GM19467 (cell line): ENCODE measurements around the gene VGLL4.

Source experiments
- ATAC-seq: cut with Tn5 transposase; IDR thresholded peaks from one replicate; pipeline ENCODE4 v1.9.1; 2021; ENCODE audit warnings: mild to moderate bottlenecking, moderate library complexity; ENCODE audit not compliant: unreplicated experiment

Gene VGLL4

DNA sequence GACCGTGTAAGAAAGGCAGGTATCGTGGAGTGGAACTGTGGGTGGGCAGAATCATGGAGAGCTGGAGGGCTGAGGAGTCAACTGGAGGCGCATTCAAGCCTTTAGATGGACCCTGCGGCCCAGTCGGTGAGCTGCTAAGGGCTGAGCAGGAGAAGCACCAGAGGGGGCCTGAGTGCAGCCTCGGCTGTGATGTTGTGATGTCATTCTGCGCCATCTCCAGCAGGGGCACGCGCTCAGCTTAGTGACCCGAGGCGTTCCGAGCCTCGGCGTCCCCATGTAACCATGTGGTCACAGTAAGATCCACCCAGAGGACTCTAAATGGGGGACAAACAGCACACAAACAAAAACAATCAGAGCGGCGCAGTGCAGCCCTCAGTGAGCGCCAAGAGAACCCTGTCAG, 76.8 kb downstream of the VGLL4 start:
- no peak for ATAC-seq

- ATAC-seq = no peak
Measured at GRCh38 chr3:11566478-11566877, 77.2 kb downstream of the VGLL4 start.

GRCh38 chr3:11565932-11566331, 77.8 kb downstream of the VGLL4 start:
- no peak for ATAC-seq

DNA sequence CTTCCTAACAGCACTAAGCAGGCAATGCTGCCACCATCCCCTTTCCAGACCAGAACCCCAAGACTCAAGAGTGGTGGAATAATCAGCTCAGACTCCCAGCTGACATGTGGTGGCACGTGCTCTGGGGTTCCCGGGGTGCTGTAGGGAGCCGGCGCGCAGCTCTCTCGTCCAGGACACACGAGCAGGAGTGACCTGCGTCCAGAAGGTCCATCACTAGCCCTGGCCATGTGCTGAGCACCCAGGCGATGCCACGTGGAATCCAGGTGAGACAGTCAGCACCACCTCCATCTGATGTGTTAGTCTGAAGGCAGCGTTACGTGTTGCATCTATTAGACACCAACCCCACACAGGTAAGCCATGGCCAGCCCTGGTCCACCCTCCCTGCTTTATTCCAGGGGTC, 78.2 kb downstream of the VGLL4 start:
- ATAC-seq = no peak

DNA sequence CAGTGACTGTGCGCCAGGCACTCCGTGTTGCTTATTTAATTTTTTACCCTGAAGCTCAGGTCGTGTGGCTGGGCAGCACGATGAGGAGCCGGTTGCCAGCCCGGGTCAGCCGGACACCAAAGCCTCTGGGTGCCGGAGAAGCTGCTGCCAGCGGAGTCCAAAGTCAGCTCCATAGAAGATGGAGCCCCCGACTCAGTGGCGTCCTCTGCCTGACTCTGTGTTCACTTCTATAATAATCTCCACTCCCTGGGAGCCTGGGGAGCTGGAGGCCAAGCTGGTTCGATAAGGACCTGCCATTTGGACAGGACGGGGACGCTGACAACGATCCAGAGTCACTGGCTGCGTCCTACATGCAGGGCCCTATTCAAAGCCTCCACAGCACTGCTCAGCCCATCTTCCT, 78.6 kb downstream of the VGLL4 start:
- ATAC-seq = no peak

DNA sequence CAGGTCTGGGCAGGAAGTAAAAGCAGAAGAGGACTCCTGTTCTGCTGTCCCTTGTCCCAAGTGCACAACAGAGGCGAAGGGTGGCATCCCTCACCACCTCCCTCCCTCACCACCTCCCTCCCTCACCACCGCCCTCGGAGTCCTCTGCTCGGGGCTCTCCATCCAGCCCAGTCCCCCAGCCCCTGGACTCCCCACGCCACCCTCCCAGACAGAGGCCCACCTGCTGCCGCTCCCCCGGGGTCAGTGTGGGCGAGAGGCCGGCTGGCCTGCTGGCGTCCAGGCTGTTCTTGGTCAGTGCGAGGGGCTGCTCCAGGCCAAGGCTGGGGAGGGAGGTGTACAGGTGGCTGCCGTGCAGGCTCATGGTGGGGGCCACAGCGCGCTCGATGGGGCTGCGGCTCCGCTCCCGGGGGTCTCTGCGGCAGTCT, 79.1 kb downstream of the VGLL4 start:
- ATAC-seq = no peak

DNA sequence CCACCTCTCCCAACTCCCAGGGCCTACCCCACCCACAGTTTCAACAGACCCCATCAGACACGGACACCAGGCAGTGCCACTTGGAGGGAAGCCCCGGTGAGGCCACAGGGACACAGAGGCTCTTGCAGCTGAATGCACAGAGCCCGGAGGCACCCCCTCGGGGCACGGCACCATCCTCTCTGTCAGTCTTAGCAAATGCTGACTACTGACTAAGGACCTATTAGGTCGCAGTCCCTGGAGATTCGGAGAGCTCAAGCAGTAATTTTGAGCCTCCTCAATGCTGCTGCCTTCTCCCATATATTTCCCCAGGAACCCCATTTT, 79.9 kb downstream of the VGLL4 start:
- no peak for ATAC-seq

DNA sequence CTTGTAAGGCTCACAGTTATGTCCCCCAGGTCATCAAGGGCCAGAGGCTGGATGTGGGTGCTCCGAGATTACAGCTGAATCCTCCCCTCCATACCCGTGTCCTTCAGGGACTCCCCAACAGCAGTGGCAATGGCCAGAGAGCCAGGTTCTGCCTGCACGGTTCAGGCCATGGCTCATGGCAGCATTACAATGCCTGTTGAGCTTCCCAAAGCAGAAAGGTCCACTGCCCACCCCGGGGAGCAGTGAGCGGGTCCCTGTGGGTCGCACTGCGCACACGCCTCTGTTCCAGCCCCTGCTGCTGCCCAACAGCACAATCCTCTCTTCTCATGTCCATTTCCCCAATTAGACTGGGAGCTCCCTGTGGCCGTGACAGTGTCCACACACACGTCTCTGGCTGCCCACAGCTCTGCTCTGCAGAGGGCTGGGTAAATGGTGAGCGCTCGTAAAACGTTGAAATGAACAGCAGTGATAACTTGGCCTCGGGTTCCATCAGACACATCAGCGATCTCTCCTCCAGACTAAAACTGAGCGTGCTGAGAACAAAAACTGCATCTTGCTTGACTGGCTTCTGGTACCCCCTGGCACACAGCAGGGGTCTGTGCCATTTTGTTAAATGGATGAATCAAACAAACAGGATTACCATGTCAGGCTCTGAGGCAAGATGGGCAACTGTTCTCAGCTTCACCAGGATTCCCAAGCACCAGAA, 80.4 kb downstream of the VGLL4 start:
- no peak for ATAC-seq

- no peak for ATAC-seq
Measured at GRCh38 chr3:11562277-11562881, 81.3 kb downstream of the VGLL4 start.

DNA sequence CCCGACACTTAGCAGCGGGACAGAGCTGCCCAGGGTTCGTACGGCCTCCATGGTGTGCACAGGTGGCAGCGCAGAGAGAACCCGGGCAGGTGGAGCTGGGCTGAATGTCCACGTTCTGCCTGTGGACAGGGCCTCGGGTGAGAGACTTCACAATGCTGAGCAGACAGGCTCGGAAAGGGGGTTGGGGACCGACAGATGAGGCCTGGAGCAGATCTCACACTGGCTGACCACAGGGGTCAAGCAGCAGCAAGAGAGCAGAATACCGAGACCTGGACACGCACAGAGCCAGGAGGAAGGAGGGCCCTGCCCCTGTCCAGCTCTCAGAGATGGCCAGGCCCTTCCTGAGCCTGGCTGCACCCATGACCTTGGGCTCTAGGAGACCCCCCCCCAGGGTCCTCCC, 83.0 kb downstream of the VGLL4 start:
- no peak for ATAC-seq

DNA sequence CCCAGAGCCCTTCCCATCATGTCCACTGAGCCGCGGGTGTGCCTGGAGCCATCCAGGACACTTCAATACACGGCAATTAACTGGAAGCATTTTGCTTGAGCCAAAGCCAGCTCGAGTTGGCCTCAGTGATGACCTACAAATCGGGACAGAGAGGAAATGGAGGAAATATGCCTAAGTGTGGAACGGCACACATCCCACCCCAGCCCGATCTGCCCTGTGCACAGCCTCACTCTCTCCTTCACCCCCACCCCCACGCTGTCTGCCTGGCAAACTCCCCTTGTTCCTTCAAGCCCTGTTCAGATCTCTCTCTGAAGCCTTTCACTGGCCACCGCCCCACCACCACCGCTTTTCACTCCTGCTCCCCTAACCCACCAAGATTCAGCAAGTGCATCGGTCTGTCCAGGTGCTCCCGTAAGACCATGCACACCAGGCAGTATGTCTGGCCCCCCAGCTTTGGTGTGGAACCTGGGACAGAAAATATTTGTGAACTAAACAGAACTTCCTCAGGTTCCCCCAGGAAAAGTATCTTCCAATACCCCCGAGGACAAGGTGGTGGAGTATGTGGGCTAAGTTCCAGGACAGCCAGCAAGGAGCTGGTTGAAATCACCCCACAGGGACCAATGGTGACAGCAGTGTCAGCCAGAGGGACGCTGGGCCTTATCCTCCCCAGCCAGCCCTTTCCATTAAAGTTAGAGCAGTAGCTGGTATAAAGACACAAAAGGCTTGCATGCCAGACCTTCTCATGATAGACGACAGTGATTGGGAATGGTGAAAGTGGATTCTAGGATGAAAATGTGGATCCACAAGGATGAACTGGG, 83.7 kb downstream of the VGLL4 start:
- no peak for ATAC-seq

DNA sequence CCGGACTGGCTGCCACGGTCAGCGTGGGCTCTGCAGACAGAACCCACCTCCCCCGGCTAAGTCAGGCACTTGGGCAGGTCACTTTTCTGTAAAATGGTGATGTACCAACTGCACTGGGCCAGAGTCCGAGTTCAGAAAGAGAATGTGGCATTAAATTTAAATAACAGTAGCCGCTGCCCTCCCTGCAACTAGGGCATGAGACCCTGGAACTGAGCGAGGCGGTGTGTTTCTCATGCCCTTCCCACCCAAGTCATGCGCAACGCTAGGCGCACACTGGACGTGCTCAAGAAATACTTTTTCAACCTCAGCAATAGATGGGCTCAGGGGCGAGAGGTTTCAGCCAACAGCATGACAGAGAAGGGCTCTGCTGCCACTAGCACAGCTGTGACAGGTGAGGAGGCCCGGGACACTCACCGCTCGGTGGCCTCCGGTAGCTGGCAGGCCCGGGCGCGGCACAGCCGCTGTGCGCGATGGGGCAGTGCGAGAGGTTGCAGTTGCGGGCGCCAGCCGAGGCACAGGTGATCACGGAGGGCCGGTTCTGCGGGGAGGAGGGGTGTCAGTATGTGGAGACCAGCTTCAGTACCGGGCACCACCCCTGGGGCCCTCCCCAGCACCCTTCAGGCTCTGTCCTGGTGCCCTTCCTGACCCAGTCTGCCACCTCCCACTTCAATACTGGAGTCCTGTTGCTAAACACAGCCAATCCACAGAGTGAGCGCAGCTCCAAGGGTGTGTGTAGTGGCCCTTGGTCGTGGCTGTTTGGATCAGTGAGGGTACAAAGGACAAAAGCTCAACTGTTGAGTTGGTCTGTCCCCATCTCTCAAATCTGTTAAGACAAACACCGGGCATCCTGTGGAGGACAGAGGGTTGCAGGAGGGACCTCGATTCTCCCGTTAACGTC, 84.5 kb downstream of the VGLL4 start:
- ATAC-seq = no peak

GRCh38 chr3:11558411-11558903, 85.3 kb downstream of the VGLL4 start:
- ATAC-seq = no peak

DNA sequence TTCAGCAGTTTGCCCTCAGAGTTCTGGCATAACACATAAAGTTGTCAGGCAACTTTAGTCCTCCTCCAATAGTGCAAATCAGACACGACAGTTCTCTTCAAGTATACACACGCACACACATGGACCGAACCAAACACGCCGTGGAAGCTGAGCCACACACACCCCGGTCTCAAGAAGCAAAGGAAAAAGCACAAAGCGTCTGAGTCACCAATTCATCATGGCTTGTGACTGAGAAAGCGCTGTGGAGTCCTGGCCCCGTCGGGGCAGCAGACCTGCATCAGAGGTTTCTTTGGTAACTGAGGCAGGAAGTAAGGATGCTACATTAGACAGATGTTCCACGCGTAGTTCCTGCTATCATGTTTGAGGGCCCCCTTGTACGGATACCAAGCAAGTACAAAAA, 85.7 kb downstream of the VGLL4 start:
- no peak for ATAC-seq

GRCh38 chr3:11556851-11557644, 86.7 kb downstream of the VGLL4 start:
- no peak for ATAC-seq

DNA sequence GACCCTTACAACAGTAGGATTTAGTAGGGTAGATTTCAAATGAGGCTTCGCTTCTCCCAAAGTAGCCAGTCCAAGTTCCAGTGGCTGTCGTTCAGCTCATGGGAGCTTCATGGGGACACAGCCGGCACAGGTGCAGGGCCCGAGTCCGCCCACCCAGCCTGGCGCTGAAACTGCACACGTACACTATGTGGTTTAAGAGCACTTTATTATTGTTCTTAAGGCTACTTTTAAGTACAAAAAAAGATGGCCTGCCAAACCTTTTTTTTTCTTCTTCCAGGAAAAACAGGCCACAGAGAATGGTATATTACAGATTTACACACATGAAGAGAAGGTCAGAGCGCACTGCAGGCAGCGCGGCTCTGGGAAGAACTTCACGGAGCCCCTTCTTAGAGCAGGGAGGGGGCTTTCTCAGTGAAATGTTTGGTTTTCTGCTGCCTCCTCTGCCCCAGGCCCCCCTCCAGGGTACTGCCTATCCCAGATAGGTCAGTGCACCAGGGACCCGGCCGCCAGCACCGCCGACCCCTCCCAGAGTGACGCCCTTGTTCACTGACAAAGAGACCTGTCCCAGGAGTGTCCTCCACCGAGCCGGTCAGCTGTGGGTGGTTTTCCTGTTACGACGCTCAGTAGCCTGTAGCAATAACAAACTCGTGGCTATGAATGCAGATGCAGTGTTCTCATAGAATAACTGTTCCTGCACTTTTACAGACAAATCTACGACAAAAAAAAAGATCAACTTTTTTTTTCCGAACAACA, 87.7 kb downstream of the VGLL4 start:
- no peak for ATAC-seq

- ATAC-seq = no peak
Measured at GRCh38 chr3:11555211-11555782, 88.4 kb downstream of the VGLL4 start.

GRCh38 chr3:11554666-11555065, 89.0 kb downstream of the VGLL4 start:
- ATAC-seq = no peak

DNA sequence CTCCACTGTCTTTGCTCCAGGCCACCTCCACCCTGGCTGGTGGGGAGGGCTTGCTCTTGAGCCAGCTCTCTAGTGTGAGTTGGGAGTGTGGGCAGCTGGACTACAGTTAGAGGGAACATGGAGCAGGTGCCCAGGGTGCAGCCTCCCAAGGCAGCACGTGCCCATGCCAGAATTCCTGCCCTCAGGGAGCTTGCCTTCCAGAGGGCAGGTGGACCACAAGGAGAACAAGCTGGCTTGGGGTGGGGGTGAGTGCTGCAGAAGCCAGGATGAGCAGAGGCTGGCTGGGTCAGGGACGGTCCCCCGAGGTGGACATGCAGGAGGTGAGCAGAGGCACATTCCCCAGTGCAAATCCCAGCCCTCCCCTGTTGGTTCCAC, 89.5 kb downstream of the VGLL4 start:
- no peak for ATAC-seq
